Neural crest cell (in vitro differentiated cells): ENCODE data around the gene TPRG1. TPM values are rescaled to one million over a fixed set of nuclear protein-coding genes. Genes with fewer than 3 reads are reported as not detected.

Experiments used
- DNase-seq: peaks from one replicate; pipeline ENCODE4 v3.0.0; 2021; ENCODE audit warnings: low read depth, mixed read lengths, low spot score
- H3K27ac Mint-ChIP-seq: one replicate; pipeline ENCODE4 v1.8.0; 2021; ENCODE audit warnings: mild to moderate bottlenecking, mixed read lengths; ENCODE audit not compliant: unreplicated experiment
- H3K27me3 Mint-ChIP-seq: 2 replicates; pipeline ENCODE4 v1.8.0; 2021; ENCODE audit warnings: low read depth, mild to moderate bottlenecking, mixed read lengths
- H3K36me3 Mint-ChIP-seq: 2 replicates; pipeline ENCODE4 v1.8.0; 2021; ENCODE audit warnings: low read depth, mild to moderate bottlenecking, mixed read lengths
- H3K4me1 Mint-ChIP-seq: 2 replicates; pipeline ENCODE4 v1.8.0; 2021; ENCODE audit warnings: mixed read lengths
- H3K4me3 Mint-ChIP-seq: one replicate; pipeline ENCODE4 v1.8.0; 2021; ENCODE audit warnings: mild to moderate bottlenecking, mixed read lengths
- H3K9me3 Mint-ChIP-seq: 2 replicates; pipeline ENCODE4 v1.8.0; 2021; ENCODE audit warnings: mixed read lengths
- total RNA-seq: library from RNA; stranded (reverse); gene quantifications from 2 replicates; pipeline ENCODE4 v1.2.1, GENCODE V29; 2021
- TF ChIP-seq, protein P1 (sequence below): fragments of 200-600 bp; sonication (generic); conservative IDR thresholded peaks from 2 replicates; pipeline ENCODE4 v1.5.0; 2021; ENCODE audit warnings: antibody characterized with exemption, mild to moderate bottlenecking

TPRG1 gene
- total RNA-seq, 1 donor from 2014 or later: 0.91 TPM

DNA sequence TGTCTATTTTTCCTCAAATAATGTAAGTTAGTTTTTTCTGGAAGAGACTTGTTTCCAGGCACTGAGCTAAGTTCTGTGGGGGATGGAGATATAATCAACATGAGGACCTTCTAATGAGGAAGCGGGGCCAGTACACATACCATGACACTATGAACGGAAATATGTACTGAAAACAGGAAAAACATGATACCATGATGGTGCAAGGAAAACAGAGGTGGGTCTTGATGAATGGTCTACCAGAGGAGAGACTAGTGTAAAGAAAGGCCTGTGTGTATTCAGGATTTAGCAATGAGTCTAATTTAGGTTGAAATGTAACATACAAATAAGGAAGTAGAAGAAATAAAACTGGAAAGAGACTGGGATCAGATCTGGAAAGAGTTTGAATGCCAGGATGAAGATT lies 38.9 kb upstream of the TPRG1 start:
- Mint-ChIP-seq H3K4me1 (peaks cover 13% of the 10 kb centered on the region), H3K27me3 (no peaks in the 10 kb centered on the region), H3K4me3 (no peak overlapping the region), H3K36me3 (no peaks in the 10 kb centered on the region), H3K9me3 (peaks cover 6% of the 10 kb centered on the region), H3K27ac (no peak overlapping the region)
- no peak for DNase-seq
- TF ChIP-seq, protein P1, sequence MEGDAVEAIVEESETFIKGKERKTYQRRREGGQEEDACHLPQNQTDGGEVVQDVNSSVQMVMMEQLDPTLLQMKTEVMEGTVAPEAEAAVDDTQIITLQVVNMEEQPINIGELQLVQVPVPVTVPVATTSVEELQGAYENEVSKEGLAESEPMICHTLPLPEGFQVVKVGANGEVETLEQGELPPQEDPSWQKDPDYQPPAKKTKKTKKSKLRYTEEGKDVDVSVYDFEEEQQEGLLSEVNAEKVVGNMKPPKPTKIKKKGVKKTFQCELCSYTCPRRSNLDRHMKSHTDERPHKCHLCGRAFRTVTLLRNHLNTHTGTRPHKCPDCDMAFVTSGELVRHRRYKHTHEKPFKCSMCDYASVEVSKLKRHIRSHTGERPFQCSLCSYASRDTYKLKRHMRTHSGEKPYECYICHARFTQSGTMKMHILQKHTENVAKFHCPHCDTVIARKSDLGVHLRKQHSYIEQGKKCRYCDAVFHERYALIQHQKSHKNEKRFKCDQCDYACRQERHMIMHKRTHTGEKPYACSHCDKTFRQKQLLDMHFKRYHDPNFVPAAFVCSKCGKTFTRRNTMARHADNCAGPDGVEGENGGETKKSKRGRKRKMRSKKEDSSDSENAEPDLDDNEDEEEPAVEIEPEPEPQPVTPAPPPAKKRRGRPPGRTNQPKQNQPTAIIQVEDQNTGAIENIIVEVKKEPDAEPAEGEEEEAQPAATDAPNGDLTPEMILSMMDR: no peak

DNA sequence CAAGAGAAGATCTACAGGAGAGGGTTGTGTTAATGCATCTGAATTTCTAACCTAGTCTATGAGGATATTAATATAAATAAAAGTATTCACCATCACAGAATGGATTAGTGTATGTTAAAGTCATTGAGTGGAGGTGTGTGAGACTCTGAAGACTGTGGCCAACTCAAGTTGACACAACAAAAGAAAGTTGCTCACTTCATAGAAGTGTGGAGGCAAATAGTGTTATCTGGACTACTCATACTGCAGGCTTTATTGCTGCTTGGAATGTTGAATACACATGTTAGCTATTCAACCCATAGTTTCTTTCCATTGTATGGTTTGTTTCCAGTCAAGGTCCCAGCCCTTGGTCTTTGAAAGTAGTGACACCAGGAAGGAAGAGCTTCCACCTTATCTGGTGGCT lies 38.0 kb upstream of the TPRG1 start:
- H3K4me3 Mint-ChIP-seq: no peak overlapping the region
- H3K4me1 Mint-ChIP-seq: peaks cover 13% of the 10 kb centered on the region
- H3K27me3 Mint-ChIP-seq: no peaks in the 10 kb centered on the region
- H3K36me3 Mint-ChIP-seq: no peaks in the 10 kb centered on the region
- no peak overlapping the region for H3K27ac Mint-ChIP-seq
- no peak for DNase-seq
- TF ChIP-seq, protein P1: no peak
- peaks cover 6% of the 10 kb centered on the region for H3K9me3 Mint-ChIP-seq

DNA sequence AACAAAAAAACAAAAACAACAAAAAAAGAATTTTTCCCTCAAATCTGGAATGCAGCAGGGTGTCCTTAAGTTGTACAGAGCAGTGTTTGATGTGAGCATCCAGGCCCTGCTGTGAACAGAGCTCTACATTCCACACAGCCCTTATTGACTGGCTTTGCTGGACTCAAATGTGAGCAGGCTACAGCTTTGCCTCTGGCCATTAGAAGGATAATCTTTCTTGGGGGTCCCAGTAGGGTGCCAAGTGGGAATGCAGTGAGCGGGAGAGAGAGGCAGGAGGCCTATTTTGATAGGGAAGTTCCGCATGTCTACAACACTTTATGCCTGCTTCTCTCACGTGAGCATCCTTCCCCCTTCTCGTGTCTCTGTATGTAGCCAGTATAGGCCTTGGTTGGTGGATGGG lies 34.4 kb upstream of the TPRG1 start:
- Mint-ChIP-seq H3K36me3 (no peaks in the 10 kb centered on the region), H3K27me3 (peaks cover 2% of the 10 kb centered on the region), H3K9me3 (peaks cover 6% of the 10 kb centered on the region), H3K4me1 (peaks cover 4% of the 10 kb centered on the region), H3K27ac (no peak overlapping the region), H3K4me3 (no peak overlapping the region)
- no peak for DNase-seq
- TF ChIP-seq, protein P1: no peak

DNA sequence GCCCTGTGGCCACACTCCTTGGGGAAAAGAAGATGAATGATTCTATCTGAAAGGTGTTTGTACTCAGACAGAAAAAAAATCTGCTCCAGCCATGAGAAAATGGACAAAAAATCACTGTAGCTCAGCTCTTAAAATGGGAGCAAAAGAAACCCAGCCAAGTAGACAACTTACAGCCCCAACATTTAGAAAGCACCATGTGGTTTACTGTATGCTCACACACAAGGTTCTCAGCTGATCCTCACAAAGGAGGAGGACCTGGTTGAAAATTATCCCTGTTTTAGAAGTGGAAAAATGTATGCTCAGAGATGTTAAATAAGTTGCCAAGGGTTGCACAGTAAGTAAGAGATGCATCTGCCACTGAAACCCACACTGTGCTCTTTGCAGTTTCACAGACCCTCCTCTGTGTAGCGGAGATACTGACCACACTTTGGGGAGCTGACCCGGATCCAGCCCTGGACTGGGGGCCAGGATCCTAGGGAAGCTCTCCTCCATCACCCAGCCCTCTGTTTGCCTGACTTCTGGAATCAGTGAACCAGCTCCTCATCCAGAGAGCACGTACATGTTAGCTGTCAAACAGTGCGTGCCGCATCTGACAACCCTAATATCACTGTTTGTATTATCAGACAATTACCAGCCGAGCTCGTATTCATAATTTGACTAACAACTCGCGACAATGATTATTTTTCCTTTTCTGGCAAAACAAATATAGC lies 32.7 kb upstream of the TPRG1 start:
- Mint-ChIP-seq H3K36me3 (no peaks in the 10 kb centered on the region), H3K27me3 (peaks cover 2% of the 10 kb centered on the region), H3K27ac (no peak overlapping the region), H3K4me3 (no peak overlapping the region), H3K9me3 (peaks cover 2% of the 10 kb centered on the region), H3K4me1 (no peaks in the 10 kb centered on the region)
- TF ChIP-seq, protein P1: no peak
- DNase-seq: no peak

DNA sequence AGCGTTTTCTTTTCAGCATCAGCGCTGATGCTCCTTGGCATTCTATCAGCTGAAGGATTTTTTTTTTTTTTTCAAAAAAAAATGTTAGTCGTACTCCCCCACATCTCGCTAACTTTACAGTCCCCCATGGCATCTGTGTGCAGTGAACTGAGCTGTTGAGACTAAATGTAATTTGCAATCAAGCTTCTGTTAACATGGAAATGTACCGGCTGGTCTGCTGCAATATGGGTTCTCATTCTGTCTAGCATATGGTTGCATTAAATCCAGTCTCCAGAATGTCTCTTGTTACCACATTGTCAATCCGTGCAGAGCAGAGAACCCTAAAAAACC lies 32.2 kb upstream of the TPRG1 start:
- no peak overlapping the region for H3K4me3 Mint-ChIP-seq
- DNase-seq: no peak
- no peaks in the 10 kb centered on the region for H3K4me1 Mint-ChIP-seq
- no peak overlapping the region for H3K27ac Mint-ChIP-seq
- H3K36me3 Mint-ChIP-seq: no peaks in the 10 kb centered on the region
- peaks cover 2% of the 10 kb centered on the region for H3K27me3 Mint-ChIP-seq
- peaks cover 2% of the 10 kb centered on the region for H3K9me3 Mint-ChIP-seq
- TF ChIP-seq, protein P1: no peak
